WTC11 (cell line): ENCODE data around the gene EEF1A1.

ENCODE experiments used
- ATF3 ChIP-seq: sonication (generic); formaldehyde crosslinking; conservative IDR thresholded peaks from 2 replicates; pipeline ENCODE4 v1.8.1; 2022; ENCODE audit warnings: mild to moderate bottlenecking, missing genetic modification reagents
- IRF1 ChIP-seq: sonication (generic); formaldehyde crosslinking; IDR thresholded peaks from 2 replicates; pipeline ENCODE4 v1.8.0; 2023; ENCODE audit warnings: missing genetic modification reagents
- NFYB ChIP-seq: sonication (generic); formaldehyde crosslinking; conservative IDR thresholded peaks from 2 replicates; pipeline ENCODE4 v1.8.0; 2022; ENCODE audit warnings: low read depth, missing genetic modification reagents
- NR2C2 ChIP-seq: sonication (generic); formaldehyde crosslinking; IDR thresholded peaks from 2 replicates; pipeline ENCODE4 v1.8.0; 2022; ENCODE audit warnings: mild to moderate bottlenecking, missing genetic modification reagents
- TP53 ChIP-seq: sonication (generic); formaldehyde crosslinking; IDR thresholded peaks from 2 replicates; pipeline ENCODE4 v1.8.1; 2023; ENCODE audit warnings: mild to moderate bottlenecking, missing genetic modification reagents
- TF ChIP-seq, protein P1 (sequence below): sonication (generic); formaldehyde crosslinking; IDR thresholded peaks from 2 replicates; pipeline ENCODE4 v1.8.1; 2022; ENCODE audit warnings: mild to moderate bottlenecking, moderate library complexity, missing genetic modification reagents
- TF ChIP-seq, protein P2 (sequence below): sonication (generic); formaldehyde crosslinking; IDR thresholded peaks from 2 replicates; pipeline ENCODE4 v1.8.0; 2022; ENCODE audit warnings: mild to moderate bottlenecking, missing genetic modification reagents

DNA sequence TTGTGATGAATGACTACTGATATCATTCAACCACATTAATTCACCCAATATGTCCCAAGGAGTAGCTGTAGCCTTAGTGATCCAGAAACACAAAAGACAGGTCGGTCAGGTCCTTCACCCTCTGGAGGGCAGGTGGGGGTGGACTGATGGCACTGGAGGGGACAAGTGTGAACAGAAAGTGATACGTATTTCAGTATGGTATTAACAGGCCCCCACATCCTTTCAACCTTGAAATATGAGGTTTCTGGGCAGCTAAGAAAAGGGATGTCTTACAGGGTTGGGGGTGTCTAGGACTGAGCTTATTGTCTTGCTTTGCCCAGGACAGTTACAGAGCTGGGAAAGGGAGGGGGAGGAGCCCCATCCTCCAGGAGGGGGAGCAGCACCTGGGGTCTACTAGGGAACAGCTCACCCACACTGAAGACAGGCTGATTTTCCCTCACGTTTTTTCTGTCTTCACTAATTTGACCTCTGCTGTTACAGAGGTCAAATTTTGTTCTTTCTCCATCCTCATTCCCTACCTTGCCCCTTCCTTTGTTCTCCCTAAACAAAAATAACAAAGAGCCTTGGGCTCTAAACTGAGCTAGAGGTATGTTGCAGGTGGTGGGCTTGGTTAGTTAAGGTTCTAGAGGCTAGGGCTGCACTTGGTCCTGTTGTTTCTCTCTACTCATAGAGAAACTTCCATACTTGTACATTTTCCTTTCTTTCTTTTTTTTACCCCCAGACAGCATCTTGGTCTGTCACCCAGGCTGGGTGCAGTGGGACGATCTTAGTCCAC, 38.0 kb upstream of the EEF1A1 start:
- TF ChIP-seq IRF1 (no peak), NR2C2 (CRISPR knock-in tag) (no peak), ATF3 (CRISPR knock-in tag) (no peak), NFYB (CRISPR knock-in tag) (no peak), TP53 (CRISPR knock-in tag) (no peak)
- TF ChIP-seq, protein P1, sequence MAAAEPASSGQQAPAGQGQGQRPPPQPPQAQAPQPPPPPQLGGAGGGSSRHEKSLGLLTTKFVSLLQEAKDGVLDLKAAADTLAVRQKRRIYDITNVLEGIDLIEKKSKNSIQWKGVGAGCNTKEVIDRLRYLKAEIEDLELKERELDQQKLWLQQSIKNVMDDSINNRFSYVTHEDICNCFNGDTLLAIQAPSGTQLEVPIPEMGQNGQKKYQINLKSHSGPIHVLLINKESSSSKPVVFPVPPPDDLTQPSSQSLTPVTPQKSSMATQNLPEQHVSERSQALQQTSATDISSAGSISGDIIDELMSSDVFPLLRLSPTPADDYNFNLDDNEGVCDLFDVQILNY (CRISPR knock-in tag): no peak
- TF ChIP-seq, protein P2, sequence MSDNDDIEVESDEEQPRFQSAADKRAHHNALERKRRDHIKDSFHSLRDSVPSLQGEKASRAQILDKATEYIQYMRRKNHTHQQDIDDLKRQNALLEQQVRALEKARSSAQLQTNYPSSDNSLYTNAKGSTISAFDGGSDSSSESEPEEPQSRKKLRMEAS (CRISPR knock-in tag): no peak
